Adipocyte (in vitro differentiated cells): ENCODE results near the gene CTAGE9.
"Not testable (repeated sequence)": the region's sequence is repeated elsewhere in the genome, so short reads cannot be mapped to it uniquely, and the experiment has no call there.

ENCODE experiments used
- DNase-seq: peaks from one replicate; pipeline ENCODE4 v3.0.0-alpha.2; 2015; ENCODE audit warnings: low read depth
- H3K27me3 ChIP-seq: replicated peaks from 2 replicates; pipeline ENCODE4 v1.7.0; 2013; ENCODE audit warnings: mild to moderate bottlenecking, low read length, moderate library complexity; ENCODE audit not compliant: control insufficient read depth, insufficient read depth
- H3K36me3 ChIP-seq: 2 replicates; pipeline ENCODE4 v1.7.0; 2013; ENCODE audit warnings: low read length, mild to moderate bottlenecking, moderate library complexity; ENCODE audit not compliant: control insufficient read depth, insufficient read depth, severe bottlenecking
- H3K4me1 ChIP-seq: 2 replicates; pipeline ENCODE4 v1.7.0; 2013; ENCODE audit warnings: mild to moderate bottlenecking, low read length, moderate library complexity; ENCODE audit not compliant: control insufficient read depth, insufficient read depth
- H3K4me3 ChIP-seq: 2 replicates; pipeline ENCODE4 v1.7.0; 2013; ENCODE audit warnings: mild to moderate bottlenecking, low read length, moderate library complexity
- H3K9ac ChIP-seq: 2 replicates; pipeline ENCODE4 v1.7.0; 2013; ENCODE audit warnings: mild to moderate bottlenecking, low read length, moderate library complexity
- H3K9me3 ChIP-seq: 2 replicates; pipeline ENCODE4 v1.7.0; 2013; ENCODE audit warnings: mild to moderate bottlenecking, low read length, moderate library complexity; ENCODE audit not compliant: control insufficient read depth

The CTAGE9 gene

DNA sequence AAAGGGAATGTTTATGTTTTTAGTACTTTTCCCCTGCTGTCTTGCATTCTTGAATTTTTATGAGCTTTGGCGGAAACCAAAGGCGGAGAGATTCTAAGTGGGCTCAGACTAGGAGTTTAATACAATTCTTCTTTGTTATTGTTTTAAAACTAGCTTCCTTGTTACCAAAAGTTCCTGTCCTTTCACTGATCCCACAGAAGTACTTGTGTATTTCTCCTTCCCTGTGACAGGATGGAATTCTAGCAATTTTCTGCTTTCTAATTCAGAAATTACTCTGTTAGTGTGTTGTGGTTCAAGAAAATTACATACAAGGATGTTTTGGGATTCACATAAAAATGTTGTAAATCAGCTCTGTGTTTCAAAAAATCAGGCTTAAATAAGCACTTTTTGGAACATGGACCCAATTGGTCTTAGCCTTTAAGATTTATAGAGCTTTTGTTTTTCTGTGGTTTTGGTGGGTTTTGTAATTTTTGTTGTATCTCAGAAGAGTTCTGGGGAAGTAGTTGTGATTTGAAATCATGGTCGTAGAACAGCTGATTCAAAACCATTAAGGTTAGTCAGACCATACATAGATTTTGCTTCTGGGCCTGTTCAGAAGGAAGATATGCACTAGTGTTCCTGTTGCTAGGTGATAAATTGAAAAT lies 17.6 kb upstream of the CTAGE9 start:
- peaks cover 3% of the 10 kb centered on the region for H3K9me3 ChIP-seq
- no peaks in the 10 kb centered on the region for H3K36me3 ChIP-seq
- H3K27me3 ChIP-seq: no peaks in the 10 kb centered on the region
- no peak overlapping the region for H3K4me3 ChIP-seq
- DNase-seq: peak; percentile 11
- no peak overlapping the region for H3K9ac ChIP-seq
- H3K4me1 ChIP-seq: peaks cover 3% of the 10 kb centered on the region

DNA sequence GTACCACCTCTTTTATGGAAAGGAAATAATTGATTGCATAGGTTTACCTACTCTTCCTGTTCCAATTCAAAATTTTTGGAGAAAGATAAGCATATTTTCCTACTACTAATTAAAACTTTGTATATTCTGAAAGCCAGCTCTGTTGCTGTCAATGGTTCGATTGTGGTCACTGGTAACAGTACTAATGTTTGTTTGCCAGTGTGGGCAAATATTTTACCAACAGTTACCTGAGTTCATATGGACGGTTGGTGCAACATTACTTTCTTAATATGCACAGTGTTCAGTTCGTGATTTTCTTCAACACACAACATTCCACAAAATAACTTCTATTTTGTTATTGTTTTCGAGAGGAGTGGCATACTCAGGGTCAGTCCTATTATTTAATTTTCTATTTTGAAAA lies 17.1 kb upstream of the CTAGE9 start:
- H3K4me1 ChIP-seq: no peaks in the 10 kb centered on the region
- H3K27me3 ChIP-seq: no peaks in the 10 kb centered on the region
- H3K4me3 ChIP-seq: no peak overlapping the region
- DNase-seq: no peak
- peaks cover 3% of the 10 kb centered on the region for H3K9me3 ChIP-seq
- no peaks in the 10 kb centered on the region for H3K36me3 ChIP-seq
- H3K9ac ChIP-seq: no peak overlapping the region

GRCh38 chr6:131727467-131727866 lies 16.6 kb upstream of the CTAGE9 start:
- Histone ChIP-seq H3K4me3 (no peak overlapping the region), H3K9ac (no peak overlapping the region), H3K9me3 (peaks cover 3% of the 10 kb centered on the region), H3K27me3 (no peaks in the 10 kb centered on the region), H3K36me3 (no peaks in the 10 kb centered on the region), H3K4me1 (no peaks in the 10 kb centered on the region)
- no peak for DNase-seq

DNA sequence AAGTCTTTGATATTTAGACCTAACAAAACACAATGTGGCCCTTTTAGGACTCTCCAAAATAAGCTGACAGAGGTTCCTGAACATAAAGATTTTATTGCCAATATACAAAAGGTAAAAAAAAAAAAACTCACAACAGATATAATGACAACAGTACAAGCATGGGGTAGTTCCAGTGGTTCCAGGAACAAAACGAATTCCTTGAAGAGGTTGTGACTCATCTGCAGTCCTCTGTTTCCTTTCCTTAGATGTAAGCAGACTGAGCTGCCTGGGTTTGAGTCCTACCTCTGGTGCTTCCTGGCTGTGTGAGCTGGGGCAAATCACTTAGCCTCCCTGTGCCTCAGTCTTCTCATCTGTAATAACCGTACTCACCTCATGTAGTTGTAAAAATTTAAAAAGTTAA lies 13.3 kb upstream of the CTAGE9 start:
- no peak for DNase-seq

DNA sequence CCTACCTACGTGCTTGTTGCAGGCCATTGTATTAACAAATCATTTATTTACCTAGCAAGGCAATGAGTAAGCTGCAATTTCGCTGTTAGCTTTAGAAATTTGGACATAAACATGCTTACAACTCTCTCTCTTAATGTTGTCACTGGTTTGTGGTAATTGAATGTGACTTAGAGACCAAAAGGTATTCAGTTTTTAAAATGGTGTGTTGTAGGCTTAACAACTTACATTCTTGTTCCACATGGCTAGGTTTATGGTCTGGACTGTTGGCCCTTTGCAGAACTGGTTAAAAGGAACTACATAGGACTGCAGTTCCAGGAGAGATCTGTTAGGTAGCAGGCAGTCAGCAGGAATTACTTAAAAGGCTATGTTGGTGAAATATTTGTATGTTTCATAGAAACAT lies 10.3 kb upstream of the CTAGE9 start:
- H3K36me3 ChIP-seq: no peaks in the 10 kb centered on the region
- H3K4me3 ChIP-seq: no peak overlapping the region
- DNase-seq: no peak
- no peaks in the 10 kb centered on the region for H3K9me3 ChIP-seq
- H3K27me3 ChIP-seq: no peaks in the 10 kb centered on the region
- H3K9ac ChIP-seq: no peak overlapping the region
- H3K4me1 ChIP-seq: no peaks in the 10 kb centered on the region

More for the DNA sequence above, 13.3 kb upstream of the CTAGE9 start:
- H3K36me3 ChIP-seq: no peaks in the 10 kb centered on the region
- no peaks in the 10 kb centered on the region for H3K27me3 ChIP-seq
- no peak overlapping the region for H3K9ac ChIP-seq
- H3K9me3 ChIP-seq: peaks cover 3% of the 10 kb centered on the region
- H3K4me1 ChIP-seq: no peaks in the 10 kb centered on the region
- no peak overlapping the region for H3K4me3 ChIP-seq

DNA sequence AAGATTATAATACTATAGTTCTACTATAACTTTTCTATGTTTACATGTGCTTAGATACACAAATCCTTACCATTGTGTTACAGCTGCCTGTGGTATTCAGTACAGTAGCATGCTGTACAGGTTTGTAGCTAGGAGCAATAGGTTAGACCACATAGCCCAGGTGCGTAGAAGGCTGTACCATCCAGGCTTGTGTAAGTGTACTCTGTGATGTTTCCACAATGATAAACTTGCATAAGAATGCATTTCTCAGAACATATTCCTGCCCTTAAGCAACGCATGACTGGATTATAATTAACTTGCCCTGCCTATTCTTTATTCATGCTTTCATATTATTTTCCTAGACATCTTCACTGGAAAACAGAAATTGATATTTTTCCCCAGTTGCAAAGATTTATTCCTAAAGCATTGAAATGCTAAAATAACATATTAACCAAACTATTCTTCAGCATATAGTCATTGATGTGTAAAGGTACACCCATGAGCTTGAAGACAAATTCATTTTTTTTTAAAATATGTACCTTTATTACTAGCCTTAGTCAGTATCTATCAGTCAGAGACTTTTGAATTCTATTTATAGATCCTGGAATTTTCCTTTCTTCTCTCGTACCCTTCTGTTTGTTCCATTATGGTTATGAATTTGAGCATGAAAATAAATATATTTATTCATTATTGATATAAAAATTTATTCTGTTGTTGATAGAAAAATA lies 7.2 kb upstream of the CTAGE9 start:
- Histone ChIP-seq H3K4me1 (no peaks in the 10 kb centered on the region), H3K36me3 (no peaks in the 10 kb centered on the region), H3K9me3 (no peaks in the 10 kb centered on the region), H3K27me3 (no peaks in the 10 kb centered on the region), H3K4me3 (no peak overlapping the region), H3K9ac (no peak overlapping the region)
- DNase-seq: no peak

DNA sequence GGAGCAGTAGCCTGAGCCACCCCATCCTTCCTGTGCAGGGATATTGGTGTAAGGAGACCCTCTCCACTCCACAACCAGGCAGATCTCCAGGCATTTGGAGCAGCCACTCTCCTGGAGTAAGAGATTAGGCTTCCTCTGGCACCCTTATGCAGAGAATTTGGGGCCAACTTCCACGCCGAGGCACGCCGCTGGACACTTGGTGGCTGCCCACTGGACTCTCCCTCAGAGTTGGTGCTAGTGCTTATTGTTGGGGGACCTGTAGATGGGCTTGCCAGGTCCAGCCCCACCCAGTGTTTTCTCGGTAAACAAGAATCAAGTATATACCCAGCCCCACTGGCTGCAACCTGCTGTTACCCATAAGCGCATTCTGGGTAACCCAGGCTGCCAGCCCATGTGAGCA lies 4.8 kb upstream of the CTAGE9 start:
- H3K4me1 ChIP-seq, H3K36me3 ChIP-seq, DNase-seq, H3K9ac ChIP-seq, H3K27me3 ChIP-seq, H3K4me3 ChIP-seq, H3K9me3 ChIP-seq: not testable (repeated sequence)

DNA sequence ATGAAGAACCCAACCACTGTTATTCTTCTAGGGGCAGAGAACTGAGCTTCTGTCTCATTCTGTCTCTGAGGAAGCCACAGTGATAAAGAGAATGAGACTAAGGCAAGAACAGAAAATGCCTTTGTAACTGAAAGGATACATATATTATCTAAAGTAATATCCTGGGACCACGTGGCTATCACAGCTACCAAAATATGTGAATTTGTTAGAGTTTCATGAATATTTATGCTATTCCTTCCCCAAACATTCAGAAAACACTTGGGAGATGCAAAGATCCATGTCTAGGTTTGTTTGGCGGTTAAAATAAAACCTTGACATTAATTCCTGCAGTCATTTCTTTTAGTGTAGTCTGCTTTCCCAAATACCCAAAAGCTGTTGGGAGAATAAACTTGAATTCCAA lies 6.9 kb downstream of the CTAGE9 start:
- H3K36me3 ChIP-seq, H3K4me3 ChIP-seq, H3K4me1 ChIP-seq, H3K9me3 ChIP-seq, DNase-seq, H3K9ac ChIP-seq, H3K27me3 ChIP-seq: not testable (repeated sequence)

DNA sequence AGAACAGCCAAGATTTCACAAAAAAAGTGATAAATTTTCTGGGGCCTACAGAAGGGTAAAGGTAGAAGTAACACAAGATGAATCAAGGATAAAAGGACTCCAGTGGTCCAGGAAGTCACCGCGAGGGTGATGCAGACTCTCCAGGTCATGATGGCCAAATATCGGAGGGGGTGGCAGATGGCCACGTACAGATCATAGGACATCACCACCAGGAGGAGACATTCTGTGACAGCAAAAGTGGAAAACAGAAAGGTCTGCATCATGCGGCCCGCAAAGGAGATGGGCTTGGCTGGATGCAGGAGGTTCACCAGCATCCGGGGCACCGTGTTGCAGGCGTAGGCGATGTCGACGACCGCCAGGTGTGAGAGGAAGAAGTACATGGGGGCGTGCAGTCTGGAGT lies 10.0 kb downstream of the CTAGE9 start:
- H3K4me3 ChIP-seq, H3K27me3 ChIP-seq, H3K36me3 ChIP-seq, DNase-seq, H3K9me3 ChIP-seq, H3K9ac ChIP-seq, H3K4me1 ChIP-seq: not testable (repeated sequence)

DNA sequence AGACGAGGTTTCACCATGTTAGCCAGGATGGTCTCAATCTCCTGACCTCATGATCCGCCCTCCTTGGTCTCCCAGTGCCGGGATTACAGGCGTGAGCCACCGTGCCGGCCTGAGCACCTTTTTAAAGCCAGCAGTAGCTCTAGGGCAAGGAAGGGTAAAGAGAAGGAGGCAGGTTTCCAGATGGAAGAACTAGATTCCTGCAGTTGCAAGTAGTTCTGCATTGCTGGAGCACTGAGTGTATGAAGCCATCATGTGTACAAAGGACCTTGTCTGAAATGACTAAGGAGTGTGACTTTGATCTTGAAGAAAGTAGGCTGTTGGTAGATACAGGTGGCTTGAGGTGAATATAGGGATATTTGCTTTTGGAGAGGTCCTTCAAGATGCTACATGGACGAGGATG lies 13.9 kb downstream of the CTAGE9 start:
- Histone ChIP-seq H3K4me3 (no peak overlapping the region), H3K27me3 (no peaks in the 10 kb centered on the region), H3K36me3 (no peaks in the 10 kb centered on the region), H3K9me3 (no peaks in the 10 kb centered on the region), H3K4me1 (no peaks in the 10 kb centered on the region), H3K9ac (no peak overlapping the region)
- no peak for DNase-seq

DNA sequence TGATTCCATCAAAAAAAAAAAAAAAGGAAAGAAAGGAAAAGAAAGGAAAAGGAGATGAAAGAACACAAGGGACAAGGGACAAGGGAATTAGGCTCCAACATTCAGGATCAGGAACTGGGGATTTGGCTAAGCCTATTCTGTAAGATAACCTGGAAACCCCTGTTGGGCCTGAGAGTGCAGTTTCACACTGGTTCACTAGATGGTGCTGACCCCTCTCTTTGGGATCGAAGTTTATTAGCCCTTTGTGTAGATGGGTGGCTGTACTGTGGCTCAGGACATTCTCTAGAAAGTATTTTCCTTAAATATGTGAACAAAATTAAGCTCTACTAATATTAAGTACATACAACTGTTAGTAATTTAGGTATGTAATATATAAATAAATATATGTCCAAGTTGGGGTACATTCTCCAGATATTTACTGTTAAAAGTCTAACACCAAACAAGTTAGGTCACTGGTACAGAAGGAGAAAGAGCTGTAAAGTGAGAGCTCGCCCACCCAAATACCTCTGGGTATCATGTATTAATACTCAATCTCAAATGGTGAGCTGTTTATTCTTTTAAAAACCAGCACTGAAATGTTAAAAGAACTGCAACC lies 15.9 kb downstream of the CTAGE9 start:
- Histone ChIP-seq H3K9ac (no peak overlapping the region), H3K36me3 (no peaks in the 10 kb centered on the region), H3K4me3 (no peak overlapping the region), H3K27me3 (no peaks in the 10 kb centered on the region), H3K9me3 (no peaks in the 10 kb centered on the region), H3K4me1 (no peaks in the 10 kb centered on the region)
- DNase-seq: peak; percentile 88
